ENCODE data around the gene TOP3B.

Gene TOP3B

DNA sequence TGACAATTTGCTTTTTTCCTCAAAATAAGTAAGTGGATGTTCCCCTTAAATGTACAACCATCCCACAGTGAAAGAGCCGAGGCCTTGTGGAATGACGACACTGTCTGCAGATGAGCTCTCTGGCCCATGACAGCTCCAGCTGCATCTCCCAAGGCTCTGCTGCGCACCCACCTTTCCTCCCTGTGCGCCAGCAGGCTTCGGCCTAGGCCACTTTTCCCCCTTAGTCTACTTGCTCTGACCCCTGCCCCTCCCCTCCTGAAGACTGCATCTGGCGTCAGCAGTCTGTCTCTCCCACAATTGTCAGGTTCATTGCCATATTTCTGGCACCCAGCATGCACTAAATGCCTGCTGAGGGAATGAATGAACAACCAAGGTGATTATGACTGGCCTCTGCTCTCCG lies 2.0 kb downstream of the TOP3B start:
- DNase-seq (ENCODE audit: low read depth): no peak

DNA sequence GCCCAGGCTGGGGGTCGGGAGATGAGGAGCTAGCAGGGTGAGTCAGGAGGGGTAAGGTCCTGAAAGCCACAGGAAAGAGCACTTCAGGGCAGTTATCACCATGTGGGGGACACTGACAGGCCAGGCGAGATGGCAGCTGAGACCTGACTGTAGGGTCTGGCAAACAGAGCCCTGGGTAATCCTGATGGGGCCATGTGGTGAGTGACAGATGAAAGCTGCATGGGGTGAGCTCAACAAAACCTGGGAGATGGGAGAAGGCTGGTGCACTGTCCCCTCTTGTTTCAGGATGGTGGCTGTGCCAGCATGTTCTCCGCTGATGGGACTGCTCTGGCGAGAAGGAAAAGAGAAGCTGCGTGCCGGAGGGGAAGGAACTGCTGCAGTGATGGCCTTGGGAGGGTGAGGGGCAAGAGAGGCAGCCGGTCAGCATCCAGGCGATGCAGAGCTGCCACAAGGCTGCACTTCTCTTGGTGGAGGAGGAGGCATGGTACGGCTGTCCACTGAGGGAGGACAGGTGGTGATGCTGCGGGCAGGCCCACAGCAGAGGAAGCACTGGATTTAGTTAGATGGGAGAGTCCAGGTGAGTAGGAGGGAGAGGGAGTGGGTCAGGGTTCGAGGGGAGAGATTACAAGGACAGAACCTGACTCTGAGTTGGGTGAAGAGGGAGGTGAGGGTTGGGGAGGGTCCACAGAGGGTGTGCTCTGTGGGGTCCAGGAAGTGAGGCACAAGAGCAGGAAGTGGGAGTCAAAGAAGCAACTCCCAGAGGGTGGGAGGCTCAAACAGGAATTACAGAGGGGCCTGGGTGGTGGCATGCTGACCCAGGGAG lies 3.8 kb downstream of the TOP3B start:
- no peak for DNase-seq (ENCODE audit: low read depth)

DNA sequence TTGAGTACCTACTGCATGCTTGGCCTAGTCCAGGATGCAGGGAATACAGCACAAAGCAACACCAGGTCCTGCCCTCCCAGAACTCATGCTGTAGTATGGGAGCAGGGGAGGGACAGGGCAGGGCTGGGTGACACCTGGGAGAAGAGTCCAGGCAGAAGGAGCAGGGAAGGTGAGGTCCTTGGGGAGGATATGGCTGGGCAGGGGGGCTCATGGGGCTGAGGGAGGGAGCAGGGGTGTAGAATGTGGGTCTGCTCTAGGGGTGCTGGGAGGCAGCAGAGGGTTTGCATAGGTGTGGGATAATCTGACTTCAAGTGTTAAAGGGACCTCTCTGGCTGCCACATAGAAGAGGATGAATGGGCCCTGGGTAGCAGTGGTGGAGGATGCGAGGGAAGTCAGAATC lies 4.8 kb downstream of the TOP3B start:
- no peak for DNase-seq (ENCODE audit: low read depth)

DNA sequence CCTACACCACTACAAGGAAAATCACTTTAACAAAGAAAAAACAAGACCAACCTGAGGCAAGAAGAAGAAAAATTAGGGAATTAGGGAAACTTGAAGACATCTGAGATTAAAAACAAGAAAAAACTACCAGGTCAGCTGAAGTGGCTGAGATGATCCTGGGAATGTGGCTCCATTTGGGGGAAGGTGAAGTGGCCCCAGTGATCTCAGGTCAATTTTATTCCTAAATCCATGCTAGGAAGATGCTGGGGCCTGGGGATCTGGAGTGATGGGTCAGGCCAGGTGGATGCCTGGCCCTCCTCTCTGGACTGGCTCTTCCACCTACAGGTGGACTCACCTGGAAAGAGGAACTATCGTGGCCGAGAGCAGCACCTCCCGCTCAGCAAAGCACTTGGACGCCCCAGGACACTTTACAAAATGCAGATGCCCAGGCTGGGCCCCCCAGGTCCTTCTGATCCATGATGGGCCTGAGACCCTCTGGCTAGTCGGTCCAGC lies 6.7 kb downstream of the TOP3B start:
- no peak for DNase-seq (ENCODE audit: low read depth)

DNA sequence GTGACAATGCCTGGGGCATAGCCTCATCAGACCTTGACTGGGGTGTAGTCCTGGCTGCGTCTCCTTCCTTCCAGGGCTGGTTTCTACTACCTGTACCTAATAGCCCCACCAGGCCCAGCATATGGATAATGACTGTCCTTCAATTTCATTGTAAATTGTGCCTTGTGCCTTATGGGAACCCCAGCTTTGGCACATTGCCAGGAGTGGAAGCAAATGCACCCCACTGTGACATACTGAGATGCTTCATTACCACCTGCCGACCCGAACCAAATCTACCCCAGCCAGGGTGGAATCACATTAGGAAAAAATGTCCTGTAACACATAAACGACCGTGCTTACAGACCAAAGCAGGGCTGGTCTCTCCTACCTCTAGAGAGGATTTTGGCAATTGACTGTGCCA lies 7.3 kb downstream of the TOP3B start:
- no peak for DNase-seq (ENCODE audit: low read depth)

DNA sequence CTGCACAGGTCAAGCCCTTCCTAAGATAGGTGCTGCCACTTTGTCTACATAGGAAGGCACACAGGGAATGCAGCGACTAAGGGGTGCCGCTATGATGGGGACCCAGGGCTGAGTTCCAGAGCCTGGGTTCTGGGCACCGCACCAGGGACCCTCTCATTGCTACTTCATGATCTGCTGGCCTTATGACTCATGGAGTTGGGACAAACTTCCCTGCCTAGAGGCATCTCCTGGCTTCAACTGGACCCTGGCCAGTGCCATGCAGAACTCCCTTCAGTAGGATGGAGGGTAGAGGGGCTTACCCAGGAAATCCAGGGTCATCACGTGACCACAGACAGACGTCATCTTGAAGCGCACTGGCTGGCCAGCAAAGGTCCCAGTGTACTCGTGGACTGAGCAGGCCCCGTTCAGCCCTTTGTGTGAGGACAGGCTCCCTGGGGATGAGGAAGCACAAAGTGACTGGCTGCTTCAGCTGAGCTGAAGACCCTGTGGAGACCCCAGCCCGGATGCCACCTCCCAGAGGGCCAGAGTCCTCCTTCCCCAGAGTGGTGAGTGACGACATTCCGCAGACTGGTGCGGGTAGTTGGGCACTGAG lies 8.4 kb downstream of the TOP3B start:
- DNase-seq (ENCODE audit: low read depth): no peak

DNA sequence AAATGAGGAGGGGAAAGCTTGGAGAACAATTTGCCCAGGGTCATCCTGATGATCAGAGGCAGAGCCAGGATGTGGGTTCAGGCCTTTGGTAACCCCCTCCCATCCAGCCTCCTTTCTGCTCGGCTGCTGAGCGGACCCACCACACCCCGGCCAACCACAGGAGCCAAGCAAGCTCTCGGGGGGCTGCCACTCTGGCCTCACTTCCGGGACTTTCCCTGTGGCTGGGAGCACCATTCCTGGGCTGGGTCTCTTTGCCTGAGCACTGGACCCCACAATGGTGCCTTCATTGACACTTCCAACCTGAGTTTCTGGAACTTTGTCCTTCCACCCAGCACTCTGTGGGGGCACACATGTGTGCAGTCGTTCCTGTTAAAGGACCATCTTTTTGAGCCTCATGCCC lies 9.8 kb downstream of the TOP3B start:
- DNase-seq (ENCODE audit: low read depth): no peak

DNA sequence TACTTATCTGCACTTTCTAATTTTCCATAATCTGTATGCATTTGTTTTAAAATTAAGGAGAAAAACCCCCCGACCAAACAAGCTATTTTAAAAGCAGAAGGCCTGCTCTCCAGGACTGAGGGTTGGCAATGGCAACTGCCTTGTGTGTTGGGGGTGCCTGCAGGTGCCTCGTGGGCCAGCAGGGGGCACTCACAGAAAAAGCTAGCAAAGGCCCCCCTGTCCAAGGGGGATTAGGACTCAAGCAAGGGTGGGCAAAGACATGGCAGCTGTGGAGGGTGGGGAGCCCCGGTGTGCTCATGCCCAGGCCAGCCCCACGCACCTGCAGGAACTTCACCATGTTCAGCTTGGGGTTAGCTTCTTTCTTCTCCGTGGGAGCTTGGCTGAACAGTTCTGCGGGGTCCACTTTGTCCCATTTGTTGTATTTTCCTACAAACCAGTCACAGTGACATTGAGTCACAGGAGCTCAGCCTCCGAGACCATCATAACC lies 10.3 kb downstream of the TOP3B start:
- peak; percentile 38 for DNase-seq (ENCODE audit: low read depth)

DNA sequence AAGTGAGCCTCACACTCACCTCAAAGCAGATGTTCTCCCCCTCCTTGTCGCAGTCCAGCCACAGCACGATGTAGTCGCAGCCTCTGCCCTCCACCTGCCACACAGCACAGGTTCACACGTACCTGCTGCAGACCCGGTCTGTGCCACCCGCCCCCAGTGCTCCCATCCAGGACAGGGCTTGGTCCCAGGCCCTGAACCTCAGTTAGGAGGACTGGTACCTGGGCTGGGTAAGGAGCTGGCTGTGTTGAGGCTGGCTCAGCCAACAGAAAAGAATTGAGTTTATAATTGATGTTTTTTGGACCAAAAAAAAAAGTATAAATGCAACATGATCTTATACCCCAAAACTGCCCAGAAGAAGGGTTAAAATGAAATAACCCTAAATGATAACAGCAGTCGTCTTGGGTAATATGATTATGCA lies 10.7 kb downstream of the TOP3B start:
- no peak for DNase-seq (ENCODE audit: low read depth)

DNA sequence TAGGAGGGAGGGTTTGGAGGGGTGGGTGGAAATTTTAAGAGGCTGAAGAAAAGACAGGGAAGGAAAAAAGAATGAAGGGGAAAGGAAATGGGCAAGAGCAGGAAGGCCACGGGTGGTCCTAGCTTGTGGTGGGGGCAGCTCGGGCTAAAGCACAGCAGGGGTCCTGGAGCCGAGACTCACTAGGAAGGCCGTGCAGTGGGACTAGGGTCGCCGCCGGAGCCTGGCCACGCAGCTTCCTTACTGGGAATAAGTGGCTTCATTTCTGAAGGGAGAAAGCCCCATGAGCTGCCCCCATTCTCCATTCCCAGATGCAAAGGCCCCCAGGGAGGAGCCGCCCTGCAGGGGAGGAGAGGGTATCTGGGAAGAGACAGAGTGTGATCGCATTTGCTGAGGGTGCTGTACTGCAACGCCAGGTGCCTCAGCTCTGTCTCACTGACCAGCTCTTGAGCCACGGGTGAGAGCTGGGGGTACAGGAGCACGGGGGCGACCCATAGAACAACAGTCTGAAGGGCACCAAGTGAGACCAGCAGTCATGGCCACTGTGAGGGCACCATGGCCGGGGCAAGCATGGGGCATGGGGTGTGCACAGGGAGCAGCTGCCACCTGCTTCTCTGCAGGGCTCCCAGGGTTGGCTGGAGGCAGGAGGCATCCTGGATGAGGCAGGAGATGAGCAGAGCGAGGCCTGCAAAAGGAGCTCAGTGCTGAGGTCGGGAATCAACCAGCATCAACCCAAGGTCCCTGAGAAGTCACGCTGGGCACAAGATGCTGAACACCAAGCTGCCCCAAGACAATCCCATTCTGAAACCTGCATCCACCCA lies 11.6 kb downstream of the TOP3B start:
- no peak for DNase-seq (ENCODE audit: low read depth)

DNA sequence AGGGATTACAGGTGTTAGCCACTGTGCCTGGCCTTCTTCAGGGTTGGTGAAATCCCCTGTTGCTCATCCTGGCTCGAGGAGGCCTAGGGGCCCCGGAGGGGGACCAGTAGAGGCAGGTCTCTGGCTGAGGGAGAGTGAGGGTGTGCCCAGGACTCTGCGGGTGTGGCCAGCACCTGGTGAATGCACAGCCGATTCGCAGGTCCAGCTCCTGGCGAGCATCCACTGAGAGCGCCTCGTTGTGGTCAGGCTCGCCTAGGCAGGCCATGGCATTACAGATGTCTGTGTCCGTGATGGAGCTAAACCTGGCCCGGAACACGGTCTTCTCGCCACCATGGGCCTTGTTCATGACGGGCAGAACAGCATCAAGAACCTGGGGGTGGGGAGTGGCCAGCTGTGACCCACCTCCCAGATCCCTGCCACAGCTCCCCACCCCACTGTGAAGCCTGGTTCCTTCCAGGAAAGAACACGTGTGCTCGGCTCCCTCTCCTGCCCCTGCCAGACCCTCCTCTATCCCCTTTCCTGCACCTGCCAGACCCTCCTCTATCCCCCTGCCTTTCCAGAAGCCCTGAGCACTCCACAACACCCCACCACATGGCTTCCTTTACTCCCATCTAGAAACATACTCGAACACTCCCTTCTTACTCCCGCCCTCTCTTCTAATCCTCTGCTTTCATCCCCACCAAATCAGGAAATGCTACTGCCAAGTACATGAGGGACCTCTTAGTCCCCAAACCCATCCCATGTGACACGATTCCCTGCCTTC lies 12.4 kb downstream of the TOP3B start:
- no peak for DNase-seq (ENCODE audit: low read depth)

DNA sequence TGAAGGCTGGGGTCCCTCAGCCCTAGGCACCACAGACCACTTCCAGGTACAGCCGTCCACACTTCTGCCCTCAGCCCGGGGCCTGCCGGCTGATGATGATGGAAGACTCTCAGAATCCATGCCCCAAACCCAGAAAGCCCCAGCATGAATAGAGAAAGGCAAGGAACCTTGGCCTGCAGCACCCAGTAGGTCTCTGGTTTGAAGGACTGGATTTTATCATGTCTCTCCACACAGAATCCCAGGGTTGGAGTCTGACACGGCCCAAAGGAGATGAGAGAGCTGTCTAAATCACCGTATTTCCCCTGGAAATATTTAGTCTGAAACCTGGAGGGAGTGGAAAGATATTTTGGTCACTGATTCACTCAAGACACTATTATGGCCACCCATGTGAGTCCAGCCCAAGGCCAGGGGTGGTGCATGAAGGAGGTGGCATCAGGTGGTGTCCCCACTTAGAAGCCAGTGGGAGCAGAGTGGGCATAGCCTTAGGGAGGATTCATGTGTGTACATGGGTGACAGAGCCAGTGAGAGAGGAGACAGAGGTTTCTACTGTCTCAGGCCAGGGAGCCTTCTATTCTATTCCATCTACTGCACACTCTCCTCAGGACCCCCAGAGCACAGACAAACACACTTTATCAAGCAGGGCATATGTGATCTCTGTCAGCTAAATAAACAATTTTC lies 14.0 kb downstream of the TOP3B start:
- no peak for DNase-seq (ENCODE audit: low read depth)

DNA sequence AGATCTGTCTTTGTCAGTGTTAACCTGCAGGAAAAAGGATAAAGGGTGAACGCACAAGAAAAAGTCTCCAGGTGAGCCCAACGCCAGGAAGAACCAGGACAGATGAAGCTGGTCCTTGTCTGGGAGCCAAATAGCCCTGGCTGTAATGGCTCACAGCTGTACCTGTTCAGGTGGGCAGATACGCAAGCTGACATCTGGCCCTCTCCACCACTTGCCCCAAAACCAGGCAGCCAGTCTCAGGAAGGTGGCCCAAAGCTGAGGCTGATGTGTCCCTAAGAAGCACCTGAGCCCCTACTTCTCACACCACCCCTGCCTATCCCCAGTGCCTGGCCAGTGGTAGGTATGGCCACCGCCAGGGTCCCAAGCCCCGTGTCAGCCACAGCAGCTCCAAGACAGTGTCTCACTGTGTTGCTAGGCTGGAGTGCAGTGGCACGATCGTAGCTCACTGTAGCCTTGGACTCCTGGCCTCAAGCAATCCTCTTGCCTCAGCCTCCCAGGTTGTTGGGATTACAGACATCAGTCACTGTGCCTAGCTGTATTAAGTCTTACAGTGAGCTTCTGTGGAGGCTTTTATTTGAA lies 14.8 kb downstream of the TOP3B start:
- DNase-seq (ENCODE audit: low read depth): no peak

DNA sequence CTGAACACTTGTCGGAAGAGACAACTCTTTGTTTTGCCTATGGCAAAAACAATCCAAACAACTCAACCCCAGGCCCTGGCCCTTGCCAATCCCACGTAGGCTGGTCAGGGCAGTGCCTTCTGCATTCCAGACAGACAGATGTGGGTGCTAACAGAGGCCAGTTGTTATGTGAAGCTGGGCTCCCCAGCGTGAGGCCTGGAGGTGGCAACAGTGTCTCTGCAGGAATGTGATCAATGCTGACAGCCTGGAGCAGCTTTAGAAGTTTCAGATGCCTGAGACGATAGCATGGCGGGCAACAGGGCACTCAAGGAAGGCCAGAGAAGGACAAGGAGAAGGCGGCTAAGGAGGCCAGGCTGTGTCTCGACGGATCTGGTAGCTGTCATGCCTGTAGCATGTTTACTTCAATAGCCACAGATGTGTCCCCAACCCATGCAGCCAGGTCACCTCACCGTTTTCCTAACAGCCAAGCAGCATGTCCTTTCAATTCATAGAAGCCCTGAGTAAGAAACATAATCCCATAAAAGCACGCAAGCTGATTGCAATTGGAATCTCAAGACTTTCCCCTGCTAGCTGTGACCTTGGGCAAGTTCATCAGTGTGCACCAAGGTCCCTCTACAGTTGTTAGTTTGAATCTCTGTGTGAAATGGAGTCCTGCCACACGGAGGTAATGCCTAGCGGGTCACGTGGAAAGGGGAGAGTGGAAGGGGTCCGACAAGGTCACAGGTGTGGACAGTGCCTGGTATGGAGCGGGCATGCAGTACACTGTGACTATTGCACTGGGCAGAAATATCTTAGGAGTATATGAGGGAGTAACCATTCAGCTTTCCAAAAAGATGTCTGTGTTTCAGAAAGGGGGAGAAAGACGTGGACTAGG lies 15.7 kb downstream of the TOP3B start:
- DNase-seq (ENCODE audit: low read depth): no peak

DNA sequence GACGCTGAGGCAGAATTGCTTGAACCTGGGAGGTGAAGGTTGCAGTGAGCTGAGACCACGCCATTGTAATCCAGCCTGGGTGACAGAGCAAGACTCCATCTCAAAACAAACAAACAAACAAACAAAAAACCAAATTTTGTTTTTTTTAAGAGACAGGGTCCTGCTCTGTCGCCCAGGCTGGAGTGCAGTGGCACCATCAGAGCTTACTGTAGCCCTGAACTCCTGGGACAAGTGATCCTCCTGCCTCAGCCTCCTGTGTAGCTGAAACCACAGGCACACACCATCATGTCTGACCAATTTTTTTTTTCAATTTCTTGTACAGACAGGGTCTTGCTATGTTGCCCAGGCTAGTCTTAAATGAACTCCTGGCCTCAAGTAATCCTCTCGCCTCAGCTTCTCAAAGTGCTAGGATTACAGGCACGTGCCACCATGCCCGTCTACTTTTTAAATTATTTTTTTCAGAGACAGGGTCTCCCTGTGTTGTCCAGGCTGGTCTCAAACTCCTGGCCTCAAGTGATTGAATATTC lies 16.8 kb downstream of the TOP3B start:
- DNase-seq (ENCODE audit: low read depth): no peak

DNA sequence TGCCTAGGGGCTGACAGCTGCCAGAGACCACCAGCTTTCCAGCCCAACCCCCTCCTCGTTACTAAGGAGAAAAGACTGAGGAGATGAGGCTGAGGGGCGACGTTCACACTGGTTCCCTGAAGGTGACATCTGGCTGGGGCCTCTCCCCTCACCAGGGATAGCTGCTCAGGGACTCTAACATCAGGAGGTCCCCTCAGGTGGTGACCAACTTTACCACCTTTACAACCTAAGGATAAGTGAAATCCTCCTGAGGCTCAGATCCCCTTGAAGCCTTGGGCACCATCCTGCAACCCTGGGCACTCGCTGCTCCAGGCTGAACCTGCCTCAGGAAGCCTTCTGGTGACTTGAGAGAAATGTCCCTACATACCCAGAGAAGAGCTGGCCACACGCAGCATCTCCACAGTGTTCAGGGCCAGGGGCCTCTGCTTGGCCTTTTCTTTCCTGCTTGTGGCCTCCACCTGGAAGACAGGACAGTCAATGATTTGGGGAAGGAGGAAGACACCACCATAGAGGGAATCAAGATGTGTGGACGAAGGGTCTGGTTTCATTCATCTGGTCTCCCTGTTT lies 17.6 kb downstream of the TOP3B start:
- no peak for DNase-seq (ENCODE audit: low read depth)

DNA sequence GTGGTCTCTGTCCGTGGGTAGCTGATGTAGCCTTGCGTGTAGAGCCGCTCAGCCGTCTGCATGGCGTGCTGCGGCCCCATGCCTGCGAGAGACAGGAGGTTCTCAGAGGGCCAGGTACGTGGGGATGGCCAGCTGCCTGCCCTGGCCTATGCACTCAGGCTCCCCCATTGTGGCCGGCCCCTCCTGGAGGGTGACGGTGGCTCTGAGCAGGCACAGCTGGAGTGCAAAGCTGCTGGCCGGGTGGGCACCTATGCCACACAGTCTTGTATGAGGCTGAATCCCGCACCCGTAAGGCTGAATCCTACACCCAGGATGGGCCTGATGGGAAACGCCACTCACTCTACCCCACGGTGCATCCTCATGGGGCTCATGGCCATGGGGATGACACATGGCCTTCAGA lies 18.4 kb downstream of the TOP3B start:
- no peak for DNase-seq (ENCODE audit: low read depth)

DNA sequence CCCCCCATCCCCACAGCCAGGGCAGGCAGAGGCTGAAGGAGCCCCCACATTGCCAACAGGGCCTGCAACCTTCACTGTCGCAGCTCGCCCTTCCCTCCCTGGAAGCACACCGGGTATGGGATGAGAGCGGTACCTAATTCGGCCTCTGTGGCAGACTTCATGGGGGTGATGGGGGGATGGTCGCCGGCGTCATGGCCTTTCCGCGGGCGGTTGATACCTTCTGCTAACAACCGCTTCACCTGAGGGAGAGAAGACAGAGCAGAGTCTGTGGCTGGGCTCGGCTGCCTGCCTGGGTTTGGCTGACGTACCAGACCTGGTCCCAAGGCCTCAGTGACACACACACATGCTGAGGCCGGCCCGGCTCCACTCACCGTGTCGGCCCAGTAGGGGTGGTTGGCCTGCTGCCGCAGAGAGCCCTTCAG lies 18.8 kb downstream of the TOP3B start:
- DNase-seq (ENCODE audit: low read depth): no peak

DNA sequence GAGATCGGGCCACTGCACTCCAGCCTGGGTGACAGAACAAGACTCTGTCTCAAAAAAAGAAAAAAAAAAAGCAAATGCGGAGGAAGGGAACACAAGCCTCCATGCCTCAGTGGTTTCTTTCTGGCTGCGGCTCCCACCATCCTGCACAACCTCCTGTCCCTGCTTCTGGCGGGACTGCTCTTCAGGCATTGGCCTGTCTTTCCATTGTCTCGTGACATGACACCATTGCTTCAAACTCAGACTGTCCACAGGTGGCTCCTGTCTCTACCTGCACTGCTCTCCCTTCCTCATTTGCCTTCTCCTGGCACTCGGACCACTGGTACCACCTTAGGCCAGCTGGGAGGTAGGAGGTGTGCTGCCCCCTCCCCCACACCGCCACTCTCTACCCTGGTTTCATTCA lies 19.3 kb downstream of the TOP3B start:
- DNase-seq (ENCODE audit: low read depth): no peak

DNA sequence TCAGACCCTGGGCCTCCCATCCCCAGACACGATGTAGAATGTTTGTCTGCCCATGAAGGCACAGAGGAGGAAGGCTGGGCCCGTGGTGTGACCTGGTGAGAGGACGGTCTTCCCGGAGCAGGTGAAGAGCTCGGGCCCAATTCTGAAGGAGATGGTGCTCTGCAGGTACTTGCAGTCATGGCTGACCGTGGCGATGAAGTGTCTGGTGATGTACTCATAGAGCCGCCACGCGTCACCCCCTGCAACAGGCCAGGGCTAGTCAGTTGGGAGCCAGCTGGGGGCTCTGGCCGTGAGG lies 20.0 kb downstream of the TOP3B start:
- no peak for DNase-seq (ENCODE audit: low read depth)
